Erythroblast (primary cell): ENCODE results near the gene CYP46A1.

Experiments used
- GATA1 ChIP-seq: IDR thresholded peaks from 2 replicates; pipeline ENCODE4 v1.6.1; 2011; ENCODE audit warnings: low read depth, mild to moderate bottlenecking, control low read depth, low read length, moderate library complexity
- POLR2A ChIP-seq: IDR thresholded peaks from 2 replicates; pipeline ENCODE4 v1.6.1; 2011; ENCODE audit warnings: mild to moderate bottlenecking, low read length

DNA sequence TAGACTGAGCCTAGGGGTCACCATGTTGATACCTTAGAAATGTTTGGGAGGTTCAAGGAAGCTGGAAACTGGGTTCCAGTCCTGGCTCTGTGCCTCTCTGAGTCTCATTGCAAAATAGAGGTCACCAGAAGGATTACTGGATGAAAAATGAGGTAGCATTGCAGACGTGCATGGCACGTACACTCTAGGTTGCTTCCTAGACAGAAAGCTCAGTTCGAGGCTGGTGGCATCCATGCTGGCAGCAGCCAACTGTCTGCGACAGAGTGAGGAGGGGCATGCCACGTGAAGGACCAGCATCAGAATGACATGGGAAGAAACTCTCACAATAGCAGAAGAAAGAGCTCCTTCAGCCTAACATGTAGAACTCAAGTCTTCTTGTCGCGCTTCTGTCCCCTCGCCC lies 4.6 kb upstream of the CYP46A1 start:
- TF ChIP-seq POLR2A: no peak
- no peak for TF ChIP-seq GATA1
